Measurements from ENCODE around the gene NEK2.

Gene NEK2

GRCh38 chr1:211667065-211667617 is 8.3 kb downstream of the NEK2 start:
- no peak for DNase-seq (ENCODE audit: low read depth)
- H3K4me3 ChIP-seq (ENCODE audit: control insufficient read depth, low read depth, low read length), result no peak overlapping the region
- TF ChIP-seq, protein P1, sequence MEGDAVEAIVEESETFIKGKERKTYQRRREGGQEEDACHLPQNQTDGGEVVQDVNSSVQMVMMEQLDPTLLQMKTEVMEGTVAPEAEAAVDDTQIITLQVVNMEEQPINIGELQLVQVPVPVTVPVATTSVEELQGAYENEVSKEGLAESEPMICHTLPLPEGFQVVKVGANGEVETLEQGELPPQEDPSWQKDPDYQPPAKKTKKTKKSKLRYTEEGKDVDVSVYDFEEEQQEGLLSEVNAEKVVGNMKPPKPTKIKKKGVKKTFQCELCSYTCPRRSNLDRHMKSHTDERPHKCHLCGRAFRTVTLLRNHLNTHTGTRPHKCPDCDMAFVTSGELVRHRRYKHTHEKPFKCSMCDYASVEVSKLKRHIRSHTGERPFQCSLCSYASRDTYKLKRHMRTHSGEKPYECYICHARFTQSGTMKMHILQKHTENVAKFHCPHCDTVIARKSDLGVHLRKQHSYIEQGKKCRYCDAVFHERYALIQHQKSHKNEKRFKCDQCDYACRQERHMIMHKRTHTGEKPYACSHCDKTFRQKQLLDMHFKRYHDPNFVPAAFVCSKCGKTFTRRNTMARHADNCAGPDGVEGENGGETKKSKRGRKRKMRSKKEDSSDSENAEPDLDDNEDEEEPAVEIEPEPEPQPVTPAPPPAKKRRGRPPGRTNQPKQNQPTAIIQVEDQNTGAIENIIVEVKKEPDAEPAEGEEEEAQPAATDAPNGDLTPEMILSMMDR (IDR thresholded peaks at IDR 0.05; ENCODE audit: control insufficient read depth, insufficient read depth, low read depth, low read length, missing control alignments), result no peak

DNA sequence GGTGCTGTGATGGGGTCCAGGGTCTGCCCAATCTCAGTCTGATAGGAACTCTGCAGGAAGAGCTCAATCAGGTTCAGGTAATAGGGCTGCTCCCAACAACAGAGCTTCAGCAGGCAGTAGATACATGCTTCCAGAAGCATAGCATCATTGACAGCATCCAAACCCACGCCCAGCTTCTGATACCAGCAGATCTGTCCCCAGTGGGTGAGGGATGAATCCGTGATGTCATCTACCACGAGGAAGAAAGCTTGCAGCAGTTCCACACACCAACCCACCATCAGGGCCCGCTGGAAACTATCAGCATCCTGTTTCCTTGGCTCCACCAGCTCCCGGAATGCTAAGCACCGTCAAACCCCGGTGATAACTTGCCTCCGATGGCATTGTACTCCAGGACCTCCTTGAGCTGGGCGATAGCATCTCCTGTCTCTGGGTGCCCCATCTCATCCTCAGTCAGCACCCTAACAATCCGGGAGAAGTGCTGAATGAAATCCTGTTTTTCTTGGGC is 14.7 kb downstream of the NEK2 start:
- no peak for DNase-seq (ENCODE audit: low read depth)
- TF ChIP-seq, protein P1 (IDR thresholded peaks at IDR 0.05; ENCODE audit: control insufficient read depth, insufficient read depth, low read depth, low read length, missing control alignments), result no peak
- no peak overlapping the region for H3K4me3 ChIP-seq (ENCODE audit: control insufficient read depth, low read depth, low read length)

DNA sequence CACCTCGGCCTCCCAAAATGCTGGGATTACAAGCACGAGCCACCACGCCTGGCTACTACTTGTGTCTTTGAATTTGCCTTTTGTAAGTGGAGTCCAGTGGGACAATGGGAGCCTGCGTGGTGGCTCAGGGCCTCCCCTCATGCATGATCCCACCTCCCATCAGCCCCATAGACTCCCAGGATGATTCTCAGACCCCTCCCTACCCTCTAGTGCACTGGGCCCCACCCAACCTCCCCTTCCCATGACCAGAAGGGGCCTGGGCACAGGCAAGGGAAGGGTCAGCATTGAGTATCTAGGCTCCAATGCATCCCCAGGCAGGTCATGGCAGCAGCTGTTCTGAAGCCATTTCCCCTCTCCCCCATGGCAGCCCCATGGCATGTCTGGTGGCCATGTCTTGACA is 18.7 kb downstream of the NEK2 start:
- no peak overlapping the region for H3K4me3 ChIP-seq (ENCODE audit: control insufficient read depth, low read depth, low read length)
- TF ChIP-seq, protein P1 (IDR thresholded peaks at IDR 0.05; ENCODE audit: control insufficient read depth, insufficient read depth, low read depth, low read length, missing control alignments), result no peak
- no peak for DNase-seq (ENCODE audit: low read depth)

- DNase-seq (ENCODE audit: low read depth), result no peak
- peak overlapping the region; percentile 2; the same call in 1 of the 2 replicates for H3K4me3 ChIP-seq (ENCODE audit: control insufficient read depth, low read depth, low read length)
- TF ChIP-seq, protein P1 (IDR thresholded peaks at IDR 0.05; ENCODE audit: control insufficient read depth, insufficient read depth, low read depth, low read length, missing control alignments), result peak; percentile 95
Observed at GRCh38 chr1:211654838-211655787, 20.3 kb downstream of the NEK2 start.

GRCh38 chr1:211653959-211654496 is 21.4 kb downstream of the NEK2 start:
- TF ChIP-seq, protein P1 (IDR thresholded peaks at IDR 0.05; ENCODE audit: control insufficient read depth, insufficient read depth, low read depth, low read length, missing control alignments), result no peak
- no peak for DNase-seq (ENCODE audit: low read depth)
- H3K4me3 ChIP-seq (ENCODE audit: control insufficient read depth, low read depth, low read length), result no peak overlapping the region

DNA sequence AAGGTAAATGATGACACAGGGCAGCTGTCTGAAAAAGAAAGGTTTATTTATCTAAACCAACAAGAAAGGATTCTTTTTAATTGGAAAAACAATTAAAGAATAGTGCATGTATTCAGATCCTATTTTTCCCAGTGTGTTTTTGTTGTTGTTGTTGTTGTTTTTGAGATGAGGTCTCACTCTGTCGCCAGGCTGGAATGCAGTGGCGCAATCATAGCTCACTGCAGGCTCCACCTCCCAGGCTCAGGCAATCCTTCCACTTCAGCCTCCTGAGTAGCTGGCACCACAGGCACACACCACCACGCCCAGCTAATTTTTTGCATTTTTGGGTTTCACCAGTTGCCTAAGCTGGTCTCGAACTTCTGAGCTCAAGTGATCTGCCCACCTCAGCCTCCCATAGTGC is 22.1 kb downstream of the NEK2 start:
- TF ChIP-seq, protein P1 (IDR thresholded peaks at IDR 0.05; ENCODE audit: control insufficient read depth, insufficient read depth, low read depth, low read length, missing control alignments), result no peak
- no peak for DNase-seq (ENCODE audit: low read depth)
- no peak overlapping the region for H3K4me3 ChIP-seq (ENCODE audit: control insufficient read depth, low read depth, low read length)
